Stimulated activated CD4-positive, alpha-beta T cell treated with anti-CD3 and anti-CD28 coated beads, Interleukin-1b, Interleukin-23, amount 100 ng/mL, for 1 hour (primary cell): ENCODE data around the gene FCGR3A.
"Not testable (repeated sequence)": the region's sequence is repeated elsewhere in the genome, so short reads cannot be mapped to it uniquely, and the experiment has no call there.

Experiments used
- DNase-seq, 2 donors: peaks; one replicate each; pipeline ENCODE4 v3.0.0-alpha.2; 2020; ENCODE audit warnings: low read depth in 2 of 2

The FCGR3A gene

DNA sequence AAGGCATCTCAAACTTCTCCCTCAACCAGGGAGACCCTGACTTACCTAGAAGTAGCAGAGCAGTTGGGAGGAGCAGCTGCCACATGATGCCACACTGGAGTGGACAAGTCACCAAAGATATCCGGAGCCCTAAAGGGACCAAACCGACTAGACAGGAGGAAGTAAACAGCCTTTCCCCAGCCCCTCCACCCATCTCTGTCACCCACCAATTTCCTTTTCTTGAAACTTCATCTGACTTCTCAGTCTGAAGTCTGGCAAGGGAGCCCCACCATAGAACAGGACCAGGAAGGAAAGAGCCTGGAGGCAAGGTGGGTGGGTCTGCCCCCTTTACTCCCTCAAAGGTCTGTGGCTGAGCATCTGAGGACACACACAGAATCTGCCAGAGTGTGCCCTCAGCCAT is at the start of gene FCGR3A:
Gene FCGR3A (minus strand): TSS at position 167 of the 400 bp plus-strand sequence. CDS start 82 bp downstream, at position 85.
- DNase-seq = no peak

DNA sequence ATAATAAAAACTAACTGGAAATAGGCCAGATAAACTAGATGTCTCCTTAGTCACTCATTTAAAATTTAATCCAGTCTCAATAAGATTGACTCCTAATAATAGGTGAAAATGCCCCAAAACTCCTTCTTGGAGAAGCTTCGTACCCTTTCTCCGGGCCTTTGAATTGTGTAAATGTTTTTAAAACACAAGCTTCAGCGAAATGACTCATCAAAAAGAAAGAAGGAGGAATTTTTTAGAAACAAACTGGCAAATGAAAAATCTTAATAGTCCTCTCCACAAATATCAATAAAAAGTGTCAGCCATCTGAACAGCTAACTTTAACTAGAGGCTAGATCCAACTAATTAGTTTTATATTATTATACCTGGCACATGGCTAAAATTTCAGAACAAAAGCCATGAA is 47.5 kb upstream of the FCGR3A start:
- DNase-seq = not testable (repeated sequence)

DNA sequence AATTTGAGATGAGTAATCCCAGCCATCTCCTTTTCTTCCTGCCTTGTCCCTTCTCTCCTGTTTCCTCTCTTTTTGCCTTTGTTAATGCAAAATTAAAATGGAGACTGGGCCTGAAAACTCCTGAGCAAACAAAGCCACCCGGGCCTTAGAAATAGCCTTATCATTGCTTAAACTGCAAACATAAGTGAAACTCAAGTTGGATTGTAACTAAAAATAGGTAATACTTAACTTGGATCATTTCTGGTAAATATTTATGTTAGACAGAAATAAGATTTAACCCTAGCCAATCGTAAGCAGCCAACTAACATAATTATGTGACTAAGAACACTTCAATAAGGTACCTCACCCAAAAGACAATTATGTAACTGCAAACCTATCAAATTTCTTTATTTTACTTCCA is 46.0 kb upstream of the FCGR3A start:
- DNase-seq = not testable (repeated sequence)

DNA sequence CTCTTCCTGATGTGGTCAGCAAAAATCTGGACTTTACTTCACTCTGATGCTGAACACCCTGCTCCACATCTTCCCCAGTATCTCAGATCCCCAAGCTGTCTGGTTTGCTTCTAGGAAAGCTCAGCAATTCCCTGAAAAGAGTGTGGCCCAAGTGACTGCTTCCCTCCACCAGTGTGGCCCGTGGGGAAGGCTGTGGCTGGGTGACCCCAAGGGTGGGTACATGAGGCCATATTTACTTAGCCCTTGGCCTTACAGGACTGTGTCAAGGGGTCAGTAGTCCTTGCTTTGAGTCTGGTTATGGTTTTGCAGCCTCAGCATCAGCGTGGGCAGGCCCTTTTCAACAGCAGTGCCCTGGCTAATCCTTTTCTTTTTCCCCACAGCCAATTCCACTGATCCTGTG is 45.6 kb upstream of the FCGR3A start:
- DNase-seq = not testable (repeated sequence)

- not testable (repeated sequence) for DNase-seq
Measured at GRCh38 chr1:161594269-161594984, 44.8 kb upstream of the FCGR3A start.

- DNase-seq = not testable (repeated sequence)
Measured at GRCh38 chr1:161593092-161593755, 43.6 kb upstream of the FCGR3A start.

- DNase-seq = not testable (repeated sequence)
Measured at GRCh38 chr1:161592586-161592985, 43.0 kb upstream of the FCGR3A start.

GRCh38 chr1:161589920-161590319 is 40.3 kb upstream of the FCGR3A start:
- not testable (repeated sequence) for DNase-seq

DNA sequence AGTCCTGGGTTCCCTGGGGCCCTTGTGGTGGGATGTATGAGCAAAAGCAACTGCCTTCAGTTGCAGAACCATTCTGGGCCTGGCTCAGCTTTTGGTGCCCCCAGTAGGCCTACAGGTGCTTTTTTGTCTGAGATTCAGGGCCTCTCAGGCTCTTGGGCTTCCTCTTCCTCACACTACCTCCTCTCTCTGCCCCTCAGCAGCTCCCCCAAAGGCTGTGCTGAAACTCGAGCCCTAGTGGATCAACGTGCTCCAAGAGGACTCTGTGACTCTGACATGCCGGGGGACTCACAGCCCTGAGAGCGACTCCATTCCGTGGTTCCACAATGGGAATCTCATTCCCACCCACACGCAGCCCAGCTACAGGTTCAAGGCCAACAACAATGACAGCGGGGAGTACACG is 39.7 kb upstream of the FCGR3A start:
- not testable (repeated sequence) for DNase-seq

GRCh38 chr1:161588596-161588995 is 39.0 kb upstream of the FCGR3A start:
- DNase-seq = not testable (repeated sequence)

- DNase-seq = not testable (repeated sequence)
Measured at GRCh38 chr1:161582882-161583281, 33.3 kb upstream of the FCGR3A start.

DNA sequence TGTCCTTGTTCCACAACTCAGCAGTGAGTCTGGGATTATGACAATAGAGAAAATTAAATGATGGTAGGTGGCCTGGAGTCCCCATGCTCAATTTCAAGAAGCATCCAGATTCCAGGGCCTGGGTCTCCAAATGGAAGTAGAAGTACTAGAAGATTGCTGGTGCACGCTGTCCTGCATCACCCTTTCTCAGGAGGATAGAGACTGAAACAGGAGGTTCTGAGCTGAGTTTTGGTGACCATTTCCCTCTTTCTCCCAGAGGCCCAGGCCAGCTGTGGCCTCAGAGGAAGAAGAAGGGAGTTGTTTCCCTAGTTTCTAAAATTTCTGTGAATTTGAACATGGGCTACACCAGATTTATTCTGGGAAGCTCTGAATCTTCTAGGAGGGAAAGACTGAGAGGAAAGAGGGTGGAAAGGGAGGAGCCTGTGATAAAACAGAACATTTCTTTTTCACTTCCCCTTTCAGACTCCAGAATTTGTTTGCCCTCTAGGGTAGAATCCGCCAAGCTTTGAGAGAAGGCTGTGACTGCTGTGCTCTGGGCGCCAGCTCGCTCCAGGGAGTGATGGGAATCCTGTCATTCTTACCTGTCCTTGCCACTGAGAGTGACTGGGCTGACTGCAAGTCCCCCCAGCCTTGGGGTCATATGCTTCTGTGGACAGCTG is 31.4 kb upstream of the FCGR3A start:
- not testable (repeated sequence) for DNase-seq

DNA sequence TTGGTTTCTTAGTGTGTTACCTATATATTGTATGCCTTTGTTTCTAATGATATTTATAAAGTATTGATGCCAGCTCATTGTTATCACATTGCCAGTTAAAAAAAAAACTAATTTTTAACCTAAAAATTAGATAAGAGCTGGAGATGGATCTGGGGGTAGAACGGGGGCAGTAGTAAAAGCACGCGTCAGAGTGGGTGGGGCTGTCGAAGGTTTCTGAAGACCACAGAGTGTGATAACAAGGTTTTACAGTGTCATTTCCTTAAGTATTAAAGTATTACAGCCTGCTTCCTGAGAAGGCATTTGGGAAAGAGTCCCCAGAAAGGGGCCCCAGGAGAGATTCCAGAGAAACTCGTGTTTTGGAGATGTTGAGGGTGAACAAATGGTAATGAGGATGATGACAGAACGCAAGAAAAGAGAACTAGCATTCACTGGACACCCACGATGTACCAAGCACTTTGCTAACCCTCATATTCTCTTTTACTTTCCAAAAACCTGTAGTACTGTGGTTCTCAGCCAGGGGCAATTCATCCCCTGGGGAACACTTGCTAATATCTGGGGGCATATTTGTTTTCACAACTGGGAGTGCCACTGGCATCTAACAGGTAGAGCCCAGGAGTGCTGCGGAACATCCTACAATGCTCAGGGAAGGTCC is 30.4 kb upstream of the FCGR3A start:
- DNase-seq = not testable (repeated sequence)

GRCh38 chr1:161576676-161577075 is 27.1 kb upstream of the FCGR3A start:
- DNase-seq = not testable (repeated sequence)

DNA sequence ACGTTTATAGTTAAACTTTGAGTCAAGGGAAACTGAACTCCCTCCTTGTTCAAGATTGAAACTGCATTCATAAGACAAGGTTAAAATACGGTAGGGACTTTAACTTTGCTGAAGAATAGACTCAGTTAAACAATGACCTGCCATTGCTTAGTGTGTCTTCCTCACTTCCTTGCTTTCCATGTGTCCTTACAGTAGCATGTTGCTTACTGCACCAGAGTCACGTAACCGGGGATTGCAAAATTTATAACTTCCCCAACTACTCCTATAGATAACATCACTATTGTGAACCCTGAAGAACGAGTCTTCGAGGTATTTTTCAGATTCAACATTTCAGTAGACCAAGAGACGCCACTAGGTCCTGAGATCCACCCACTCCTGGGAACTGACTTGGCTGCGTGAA is 22.1 kb upstream of the FCGR3A start:
- not testable (repeated sequence) for DNase-seq

- DNase-seq = not testable (repeated sequence)
Measured at GRCh38 chr1:161566602-161566960, 17.0 kb upstream of the FCGR3A start.

DNA sequence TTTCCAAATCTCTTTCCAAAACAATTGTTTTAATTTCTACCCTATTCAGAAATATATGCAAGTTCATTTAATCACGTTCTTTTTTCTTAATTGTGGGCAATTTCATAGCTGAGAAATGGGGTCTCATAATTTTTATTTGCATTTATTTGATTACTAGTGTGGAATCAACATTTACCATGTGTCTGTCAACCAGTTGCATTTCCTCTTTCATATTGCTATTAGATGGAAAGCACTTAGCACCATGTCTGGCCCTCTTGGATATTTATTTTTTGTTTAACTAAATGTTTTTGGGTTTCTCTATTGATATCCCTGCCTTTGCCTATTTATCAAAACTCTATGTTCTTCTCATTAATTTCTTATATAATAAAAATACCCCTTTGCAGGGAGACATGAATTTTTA is 13.9 kb upstream of the FCGR3A start:
- not testable (repeated sequence) for DNase-seq

DNA sequence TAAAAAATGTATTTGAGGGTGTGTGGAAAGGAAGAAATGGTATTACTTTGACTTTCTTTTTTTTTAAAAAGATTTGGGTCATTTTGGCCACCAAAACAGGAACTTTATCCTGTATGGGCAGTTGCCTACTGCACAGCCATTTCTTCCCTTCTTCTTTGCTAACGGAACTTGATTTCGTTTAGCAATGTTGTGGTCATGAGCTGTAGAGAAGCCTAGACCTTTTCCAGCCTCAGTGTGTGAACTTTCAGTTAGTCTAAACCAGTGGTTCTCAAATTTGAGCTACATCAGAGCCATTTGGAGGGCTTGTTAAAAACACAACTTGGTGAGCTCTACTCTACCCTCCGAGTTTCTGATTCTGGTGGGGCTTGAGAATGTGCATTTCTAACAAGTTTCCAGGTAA is 12.8 kb upstream of the FCGR3A start:
- not testable (repeated sequence) for DNase-seq

DNA sequence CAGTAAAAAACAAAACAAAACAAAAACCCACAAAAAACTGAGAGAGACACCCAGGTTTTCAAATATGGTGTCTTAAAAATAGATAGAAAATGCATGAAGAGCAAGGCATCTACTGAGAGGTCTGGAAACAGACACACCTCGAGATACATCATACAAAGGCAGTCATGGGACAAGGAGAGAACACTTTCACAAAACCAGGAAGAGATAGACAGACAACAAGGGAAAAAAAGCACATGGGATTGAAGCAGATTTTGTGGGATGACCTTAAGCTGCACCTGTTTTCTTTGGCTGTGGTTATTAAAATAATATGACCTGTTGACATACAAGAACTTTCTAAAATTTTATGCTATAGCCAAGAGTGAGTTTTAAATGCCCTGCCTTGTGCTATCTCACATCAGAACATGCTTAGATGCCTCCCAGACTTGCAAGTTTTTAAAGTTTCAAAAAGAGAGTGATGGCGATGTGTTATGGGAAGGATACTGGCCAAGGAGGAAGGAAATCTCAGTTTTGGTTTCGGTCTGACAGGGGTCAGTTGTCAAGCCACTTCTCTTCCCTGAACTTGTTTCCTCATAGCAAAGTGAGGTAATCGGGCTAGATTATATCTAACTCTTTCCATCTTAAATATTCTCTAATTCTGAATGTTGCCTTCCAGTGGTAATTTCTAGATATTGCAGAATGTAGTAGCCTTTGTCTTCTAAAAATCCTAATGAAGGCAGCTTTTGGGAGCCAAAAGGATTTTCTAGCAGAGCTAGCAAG is 11.5 kb upstream of the FCGR3A start:
- not testable (repeated sequence) for DNase-seq

DNA sequence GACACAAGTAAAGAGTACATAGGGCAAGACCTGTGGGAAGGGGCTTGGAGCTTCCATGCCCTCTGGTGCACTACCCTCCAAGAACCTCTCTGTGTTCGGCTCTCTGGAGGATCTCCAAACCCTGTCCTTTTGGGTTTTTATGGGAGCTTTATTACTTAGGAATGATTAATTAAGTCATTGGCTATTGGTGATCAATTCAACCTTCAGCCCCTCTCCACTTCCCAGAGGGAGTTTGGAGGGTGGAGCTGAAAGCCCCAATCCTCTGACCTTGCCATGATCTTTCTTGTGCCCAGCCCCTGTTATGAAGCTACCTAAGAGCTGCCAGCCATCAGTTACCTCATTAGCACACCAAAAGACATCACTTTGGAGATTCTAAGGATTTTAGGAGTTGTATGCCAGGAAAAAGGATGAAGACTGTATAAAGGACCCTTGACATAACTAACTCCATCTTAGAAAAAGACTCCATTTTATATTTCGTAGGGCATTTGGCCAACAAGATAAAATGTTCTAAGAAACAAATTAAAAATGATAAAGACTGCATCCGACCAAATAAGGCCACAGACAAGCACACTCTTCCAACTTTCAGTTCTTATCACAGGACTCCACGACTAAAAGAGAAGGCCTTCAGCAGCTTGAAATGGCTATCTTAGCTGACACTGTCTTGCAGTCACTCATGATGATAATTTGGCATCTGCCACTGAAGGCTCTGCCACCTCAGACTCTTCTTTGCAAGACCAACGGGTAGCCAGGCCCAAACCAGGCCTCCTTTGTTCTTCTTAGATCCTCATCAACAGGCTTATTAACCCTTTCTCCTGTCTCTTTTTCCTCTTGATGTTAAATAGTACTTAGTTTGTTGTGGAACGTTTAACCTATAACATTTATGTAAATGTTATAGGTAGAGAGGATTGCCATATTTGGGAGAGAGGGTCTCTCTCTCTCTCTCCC is 8.2 kb upstream of the FCGR3A start:
- not testable (repeated sequence) for DNase-seq
